ENCODE measurements around the gene ZNF181. TPM values are rescaled to one million over a fixed set of nuclear protein-coding genes. Genes with fewer than 3 reads are reported as not detected.

Gene ZNF181
- polyA plus RNA-seq, 4 donors: 20.7 to 28.3 (median 24.3) TPM

Other genes with a start within 250 kb of the ZNF181 start
- gene SCGB2B2, start 57.1 kb upstream of the ZNF181 start, polyA plus RNA-seq (ENCODE audit: insufficient read length in 4 of 4): 1 to 10 TPM in 1 of 4 donors, under 1 TPM in 3; 0.42 to 1.5 (median 0.74) TPM
- gene ZNF302, start 56.6 kb upstream of the ZNF181 start, polyA plus RNA-seq (ENCODE audit: insufficient read length in 4 of 4): 10 to 100 TPM; 70.4 to 94.2 (median 80.1) TPM
- 10 to 100 TPM; 12.3 to 18.9 (median 12.8) TPM for gene ZNF599, start 39.0 kb downstream of the ZNF181 start, polyA plus RNA-seq (ENCODE audit: insufficient read length in 4 of 4)
- 1 to 10 TPM; 5.6 to 7.3 (median 7.1) TPM for gene ZNF30, start 192.7 kb downstream of the ZNF181 start, polyA plus RNA-seq (ENCODE audit: insufficient read length in 4 of 4)
- 1 to 10 TPM; 5.2 to 7.4 (median 5.9) TPM for gene ZNF792, start 230.0 kb downstream of the ZNF181 start, polyA plus RNA-seq (ENCODE audit: insufficient read length in 4 of 4)

Measured in left renal pelvis (tissue), 4 donors.